ENCODE results near the gene RARRES1. TPM values are rescaled to one million over a fixed set of nuclear protein-coding genes. Genes with fewer than 3 reads are reported as not detected.

The RARRES1 gene
- total RNA-seq, 1 experiment from 2014 or later = 0.81 TPM

DNA sequence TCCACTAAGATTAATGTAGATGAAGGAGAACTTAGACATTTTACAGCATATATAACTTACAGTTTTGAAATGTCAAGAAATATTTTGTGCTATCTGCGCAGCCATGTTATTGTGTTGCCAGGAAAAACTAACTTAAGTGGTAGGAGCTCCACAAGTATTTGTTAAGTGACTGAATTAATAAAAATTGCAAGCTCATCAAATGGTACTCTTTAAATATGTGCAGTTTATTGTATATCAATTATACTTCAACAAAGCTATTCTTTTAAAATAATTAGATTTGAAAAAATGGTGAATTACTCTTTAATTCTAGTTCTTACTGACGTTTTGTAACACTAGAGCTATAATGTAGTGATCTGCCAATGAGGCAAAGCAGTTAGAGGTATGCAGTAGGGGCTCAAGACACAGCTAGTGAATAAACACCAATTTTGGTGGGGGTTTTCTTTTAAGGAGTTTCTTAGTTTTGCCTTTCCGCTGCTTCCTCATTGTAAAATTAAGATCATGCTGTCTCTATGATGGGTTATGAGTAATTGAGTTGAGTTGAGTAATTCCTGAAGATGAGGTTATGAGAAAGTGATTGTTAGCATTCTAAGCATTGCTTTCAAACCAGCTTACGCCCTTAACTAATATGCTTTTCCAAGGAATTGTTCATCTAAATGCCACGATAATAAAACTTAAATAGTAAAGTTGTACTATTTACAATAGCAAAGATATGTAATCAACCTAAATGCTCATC, 48.9 kb downstream of the RARRES1 start:
- TF ChIP-seq, protein P1, sequence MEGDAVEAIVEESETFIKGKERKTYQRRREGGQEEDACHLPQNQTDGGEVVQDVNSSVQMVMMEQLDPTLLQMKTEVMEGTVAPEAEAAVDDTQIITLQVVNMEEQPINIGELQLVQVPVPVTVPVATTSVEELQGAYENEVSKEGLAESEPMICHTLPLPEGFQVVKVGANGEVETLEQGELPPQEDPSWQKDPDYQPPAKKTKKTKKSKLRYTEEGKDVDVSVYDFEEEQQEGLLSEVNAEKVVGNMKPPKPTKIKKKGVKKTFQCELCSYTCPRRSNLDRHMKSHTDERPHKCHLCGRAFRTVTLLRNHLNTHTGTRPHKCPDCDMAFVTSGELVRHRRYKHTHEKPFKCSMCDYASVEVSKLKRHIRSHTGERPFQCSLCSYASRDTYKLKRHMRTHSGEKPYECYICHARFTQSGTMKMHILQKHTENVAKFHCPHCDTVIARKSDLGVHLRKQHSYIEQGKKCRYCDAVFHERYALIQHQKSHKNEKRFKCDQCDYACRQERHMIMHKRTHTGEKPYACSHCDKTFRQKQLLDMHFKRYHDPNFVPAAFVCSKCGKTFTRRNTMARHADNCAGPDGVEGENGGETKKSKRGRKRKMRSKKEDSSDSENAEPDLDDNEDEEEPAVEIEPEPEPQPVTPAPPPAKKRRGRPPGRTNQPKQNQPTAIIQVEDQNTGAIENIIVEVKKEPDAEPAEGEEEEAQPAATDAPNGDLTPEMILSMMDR (conservative IDR thresholded peaks at IDR 0.05) = no peak
- H2BK20ac ChIP-seq (ENCODE audit: low read depth, low read length, poor library complexity, severe bottlenecking) = no peak overlapping the region
- no peaks in the 10 kb centered on the region for H3K4me1 ChIP-seq (ENCODE audit: insufficient read depth, low read length)
- H4K5ac ChIP-seq (ENCODE audit: insufficient read length, low read depth, low read length) = no peak overlapping the region
- no peak overlapping the region for H3T11ph ChIP-seq (ENCODE audit: low read length)
- no peak overlapping the region for H2AFZ ChIP-seq (ENCODE audit: low read length)
- H2BK120ac ChIP-seq (ENCODE audit: low read depth, low read length, poor library complexity, severe bottlenecking) = no peak overlapping the region
- H2BK12ac ChIP-seq (ENCODE audit: insufficient read length, low read depth, low read length) = no peak overlapping the region
- H3K79me1 ChIP-seq (ENCODE audit: insufficient read depth, low read depth, low read length, poor library complexity, severe bottlenecking) = no peaks in the 10 kb centered on the region
- H3K4ac ChIP-seq (ENCODE audit: low read depth, low read length) = no peak overlapping the region
- H2BK5ac ChIP-seq (ENCODE audit: insufficient read length, low read length) = no peak overlapping the region
- H3K9me3 Mint-ChIP-seq = no peaks in the 10 kb centered on the region
- no peaks in the 10 kb centered on the region for H3K4me1 Mint-ChIP-seq
- no peak overlapping the region for H3K18ac ChIP-seq (ENCODE audit: insufficient read length, low read depth, low read length)
- H2AK5ac ChIP-seq (ENCODE audit: insufficient read length, low read length) = no peak overlapping the region
- no peak overlapping the region for H4K8ac ChIP-seq (replicated peaks; ENCODE audit: insufficient read length, low read depth, low read length)
- no peak overlapping the region for H3K27ac ChIP-seq (ENCODE audit: insufficient read length, low read depth, low read length)
- H3K27me3 ChIP-seq (ENCODE audit: insufficient read depth, low read length) = no peaks in the 10 kb centered on the region
- no peak overlapping the region for H2BK15ac ChIP-seq (ENCODE audit: low read depth, low read length)
- no peak overlapping the region for H3K4me2 ChIP-seq (ENCODE audit: insufficient read depth, insufficient read length, low read length)
- H3K9ac ChIP-seq (ENCODE audit: extremely low read depth, insufficient read length, low read length) = no peak overlapping the region
- DNase-seq = no peak
- no peaks in the 10 kb centered on the region for H3K27me3 Mint-ChIP-seq (ENCODE audit: low read depth)
- no peaks in the 10 kb centered on the region for H4K20me1 ChIP-seq (ENCODE audit: control insufficient read depth, insufficient read depth, insufficient read length)
- no peak overlapping the region for H3K23ac ChIP-seq (ENCODE audit: insufficient read length, low read depth, low read length)
- no CpG with 5 or more reads among the region's 5 CpGs for WGBS (ENCODE audit: extremely low coverage, insufficient read length, low lambda C conversion rate)
- H3K56ac ChIP-seq (ENCODE audit: insufficient read length, low read depth, low read length) = no peak overlapping the region
- H3K4me3 Mint-ChIP-seq = no peak overlapping the region
- H3K9me3 ChIP-seq (ENCODE audit: control insufficient read depth, low read depth, low read length) = no peaks in the 10 kb centered on the region
- H3K27ac Mint-ChIP-seq = no peak overlapping the region
- H4K91ac ChIP-seq (ENCODE audit: insufficient read length, low read depth, low read length) = no peak overlapping the region
- H3K14ac ChIP-seq (ENCODE audit: insufficient read depth, low read length) = no peak overlapping the region
- H3K36me3 Mint-ChIP-seq (ENCODE audit: insufficient read depth in 1 of 3, low read depth in 3 of 3) = peaks cover 0 to 4% (median 0%) of the 10 kb centered on the region in 3 experiments; a peak in 1 of 7 replicates
- no peaks in the 10 kb centered on the region for H3K79me2 ChIP-seq (ENCODE audit: insufficient read depth, low read length)
- H3K23me2 ChIP-seq (ENCODE audit: insufficient read length, low read depth, low read length, poor library complexity, severe bottlenecking) = no peaks in the 10 kb centered on the region

All from H9 (cell line).